Lower leg skin (tissue), 4 donors: ENCODE measurements around the gene MDGA2. TPM values are rescaled to one million over a fixed set of nuclear protein-coding genes. Genes with fewer than 3 reads are reported as not detected.

Experiments used
- DNase-seq, 2 donors: peaks; one replicate each; pipeline ENCODE4 v3.0.0-alpha.2; 2019; ENCODE audit warnings: low spot score in 2 of 2
- H3K4me3 ChIP-seq: fragments of 200-600 bp; sonication (generic); 2 replicates; pipeline ENCODE4 v1.5.1; 2017; ENCODE audit warnings: mild to moderate bottlenecking, low read depth; ENCODE audit not compliant: poor library complexity, severe bottlenecking
- CTCF ChIP-seq, 3 donors: fragments of 450-650 bp; IDR thresholded peaks; one replicate each; pipeline ENCODE4 v1.5.1; 2016; ENCODE audit warnings: antibody characterized with exemption in 3 of 3, mild to moderate bottlenecking in 3 of 3, moderate library complexity in 2 of 3
- POLR2A ChIP-seq, 2 donors: fragments of 450-650 bp; IDR thresholded peaks; one replicate each; pipeline ENCODE4 v1.6.1; 2016 to 2017; ENCODE audit warnings: antibody characterized with exemption in 2 of 2, mild to moderate bottlenecking in 1 of 2, moderate library complexity in 1 of 2
- WGBS, 2 donors: methylation state at CpG; one replicate each; pipeline ENCODE4 v1.1.5; 2018; 5-methylcytosine and 5-hydroxymethylcytosine counted together
- intact Hi-C: fragments of 100-400 bp; cut with DNase I; formaldehyde crosslinking; loops from one replicate; pipeline ENCODE4 v1.15.0; 2023; ENCODE audit warnings: low total_unique reads
- total RNA-seq, 4 donors: library from RNA; depleted of rRNA; stranded (reverse); fragments of >200 nt; gene quantifications; one replicate each; pipeline ENCODE4 v1.1.0, GENCODE V29; 2016

Gene MDGA2
- total RNA-seq, 4 donors from 2014 or later: 0.15 to 0.78 (median 0.24) TPM

GRCh38 chr14:46887144-46887543, 788.3 kb downstream of the MDGA2 start:
- no peak overlapping the region for H3K4me3 ChIP-seq
- intact Hi-C loops: no loop called here
- no peak for TF ChIP-seq POLR2A (IDR thresholded peaks at IDR 0.05)
- TF ChIP-seq CTCF (IDR thresholded peaks at IDR 0.05): no peak
- DNase-seq: no peak
- WGBS, 2 donors: 76 to 83% methylated on average over 1 of the region's 1 CpG

GRCh38 chr14:46885566-46885965, 789.8 kb downstream of the MDGA2 start:
- DNase-seq: no peak
- no peak overlapping the region for H3K4me3 ChIP-seq
- intact Hi-C loops: no loop called here
- 89 to 96% methylated on average over 3 of the region's 3 CpGs for WGBS, 2 donors
- TF ChIP-seq CTCF (IDR thresholded peaks at IDR 0.05): no peak
- no peak for TF ChIP-seq POLR2A (IDR thresholded peaks at IDR 0.05)

DNA sequence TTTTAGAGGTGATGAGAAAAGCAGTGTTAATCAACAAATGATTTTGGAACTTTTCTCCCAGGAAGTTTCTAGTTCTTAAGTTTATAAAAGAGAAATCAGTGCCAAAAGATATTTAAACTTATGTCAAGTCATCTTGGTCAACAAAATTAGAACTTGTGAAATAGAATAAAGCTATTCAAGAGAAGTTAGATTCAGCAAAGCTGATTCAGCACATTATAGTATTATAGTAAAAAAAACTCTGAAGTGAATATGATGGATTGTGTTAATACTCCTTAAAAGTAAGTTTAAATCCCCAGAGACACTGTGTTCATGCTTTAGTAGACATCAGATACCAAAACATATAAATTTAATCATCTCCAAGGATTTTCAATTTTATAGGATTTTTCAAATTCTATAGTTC, 813.7 kb downstream of the MDGA2 start:
- no peak overlapping the region for H3K4me3 ChIP-seq
- TF ChIP-seq POLR2A (IDR thresholded peaks at IDR 0.05) (no peak), CTCF (IDR thresholded peaks at IDR 0.05) (no peak)
- intact Hi-C loops: no loop called here
- no peak for DNase-seq

DNA sequence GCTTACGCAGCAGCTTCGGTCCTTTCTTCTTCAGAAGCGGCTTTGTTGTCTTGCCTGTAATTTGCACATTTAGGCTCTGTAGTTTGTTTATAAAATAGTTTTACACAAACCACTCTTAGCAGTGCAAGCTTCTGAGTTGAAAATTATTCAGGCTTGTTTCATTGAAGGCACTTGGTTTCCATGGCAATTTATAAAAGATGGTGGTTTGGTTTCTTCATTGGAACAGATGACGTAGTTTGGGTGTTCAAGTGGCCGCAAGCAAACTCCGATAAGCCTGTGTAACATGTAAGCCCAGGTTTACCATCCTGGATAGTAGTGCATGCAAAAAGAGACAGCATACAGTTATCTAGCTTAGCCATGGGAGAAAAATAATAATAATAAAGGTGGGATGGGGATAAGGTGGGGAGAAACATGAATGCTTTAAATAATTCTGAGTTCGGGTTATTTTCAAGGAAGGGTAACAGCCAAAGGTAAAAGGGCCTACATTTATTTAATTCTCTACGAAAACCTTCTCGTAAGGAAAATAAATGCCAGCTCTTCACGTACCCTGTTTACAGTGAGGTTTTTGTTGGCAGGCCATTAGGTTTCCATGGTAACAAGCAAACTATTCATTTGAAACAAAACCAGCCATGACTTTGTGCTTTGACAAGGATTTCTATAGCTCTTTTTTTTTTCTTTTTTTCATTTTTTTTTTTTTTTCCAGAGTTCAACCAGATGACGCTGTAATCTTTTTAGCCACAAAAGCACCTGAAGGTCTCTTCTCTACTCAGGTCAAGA, 834.3 kb downstream of the MDGA2 start:
- intact Hi-C loops: no loop called here
- H3K4me3 ChIP-seq: no peak overlapping the region
- no peak for TF ChIP-seq POLR2A (IDR thresholded peaks at IDR 0.05)
- no peak for TF ChIP-seq CTCF (IDR thresholded peaks at IDR 0.05)
- DNase-seq: no peak
- WGBS, 2 donors: 81 to 84% methylated on average over 11 of the region's 11 CpGs

GRCh38 chr14:46820291-46820690, 855.1 kb downstream of the MDGA2 start:
- H3K4me3 ChIP-seq: no peak overlapping the region
- no peak for TF ChIP-seq CTCF (IDR thresholded peaks at IDR 0.05)
- TF ChIP-seq POLR2A (IDR thresholded peaks at IDR 0.05): no peak
- intact Hi-C loops: no loop called here
- 93 to 96% methylated on average over 17 to 19 of the region's 42 CpGs for WGBS, 2 donors
- DNase-seq: no peak

DNA sequence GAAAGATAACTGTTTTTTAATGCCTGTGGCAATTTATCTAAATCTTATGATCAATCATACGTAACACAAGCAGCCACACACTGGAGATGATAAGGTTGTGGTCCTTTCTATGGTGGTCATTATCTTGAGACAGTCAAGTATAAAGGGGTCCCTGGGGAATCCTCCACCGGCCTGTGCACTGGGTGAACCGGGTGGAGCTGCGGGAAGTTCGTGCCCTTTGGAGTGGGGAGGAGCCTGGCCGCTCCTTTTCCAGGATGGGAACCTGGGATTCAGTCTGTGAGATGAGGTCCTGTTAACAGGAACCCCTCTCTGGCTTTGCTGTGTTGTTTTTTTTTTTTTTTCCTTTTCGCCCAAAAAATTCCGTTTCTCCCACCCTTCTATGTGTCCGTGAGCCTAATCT, 856.3 kb downstream of the MDGA2 start:
- intact Hi-C loops: no loop called here
- H3K4me3 ChIP-seq: no peak overlapping the region
- TF ChIP-seq CTCF (IDR thresholded peaks at IDR 0.05): no peak
- TF ChIP-seq POLR2A (IDR thresholded peaks at IDR 0.05): no peak
- DNase-seq: no peak
- WGBS, 2 donors: 77 to 86% methylated on average over 9 of the region's 9 CpGs
